ENCODE results near the gene NANOS3.
"Not testable (repeated sequence)": the region's sequence is repeated elsewhere in the genome, so short reads cannot be mapped to it uniquely, and the experiment has no call there.

NANOS3 gene

DNA sequence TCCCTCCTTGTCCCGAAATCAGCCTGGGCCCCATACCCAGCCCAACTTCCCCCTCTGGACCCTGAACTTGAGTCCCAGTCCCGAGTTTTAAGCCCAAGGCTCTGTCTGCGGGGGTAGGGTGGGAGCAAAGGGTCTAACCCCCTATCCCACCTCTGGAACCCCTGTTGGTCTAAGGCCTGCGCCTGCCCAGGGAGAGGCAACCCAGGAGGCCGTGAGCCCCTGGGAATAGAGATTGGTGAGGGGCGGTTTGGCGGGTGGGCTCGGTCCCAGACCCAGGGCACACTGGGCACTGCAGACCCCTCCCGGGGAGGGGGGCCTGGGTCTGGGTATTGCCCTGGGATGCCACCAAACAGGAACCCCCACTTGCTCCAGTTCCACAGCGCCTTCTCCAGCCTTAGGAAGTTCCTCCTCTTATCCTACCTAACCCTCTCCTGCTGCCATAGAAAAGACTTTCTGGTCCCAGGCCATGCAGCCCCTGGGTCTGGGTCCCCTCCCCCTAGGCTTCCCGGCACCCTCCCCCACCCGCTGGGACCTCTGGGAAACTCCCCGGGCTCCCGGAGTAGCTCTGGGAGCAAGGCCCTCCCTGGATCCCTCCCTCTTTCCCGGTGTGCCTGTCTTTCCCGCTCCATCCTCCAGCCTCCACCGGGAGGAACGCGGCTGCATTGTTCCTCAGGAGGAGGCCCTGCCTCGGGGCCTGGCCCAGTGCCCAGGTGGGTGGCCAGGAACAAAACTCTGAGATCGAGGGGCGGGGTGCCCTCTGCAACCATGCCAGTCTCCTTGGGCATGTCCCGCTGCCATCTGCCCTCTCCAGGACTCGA, 33.6 kb upstream of the NANOS3 start:
- DNase-seq (ENCODE audit: low read depth): no peak

- no peak for DNase-seq (ENCODE audit: low read depth)
These were observed 32.8 kb upstream of the NANOS3 start for GRCh38 chr19:13844130-13844631.

GRCh38 chr19:13846557-13847406, 30.2 kb upstream of the NANOS3 start:
- DNase-seq (ENCODE audit: low read depth): peak; percentile 91

GRCh38 chr19:13847407-13848339, 29.3 kb upstream of the NANOS3 start:
- peak; percentile 71 for DNase-seq (ENCODE audit: low read depth)

GRCh38 chr19:13848340-13848677, 28.6 kb upstream of the NANOS3 start:
- DNase-seq (ENCODE audit: low read depth): no peak

- DNase-seq (ENCODE audit: low read depth): no peak
These were observed 27.9 kb upstream of the NANOS3 start for GRCh38 chr19:13848798-13849676.

GRCh38 chr19:13849991-13850909, 26.7 kb upstream of the NANOS3 start:
- no peak for DNase-seq (ENCODE audit: low read depth)

DNA sequence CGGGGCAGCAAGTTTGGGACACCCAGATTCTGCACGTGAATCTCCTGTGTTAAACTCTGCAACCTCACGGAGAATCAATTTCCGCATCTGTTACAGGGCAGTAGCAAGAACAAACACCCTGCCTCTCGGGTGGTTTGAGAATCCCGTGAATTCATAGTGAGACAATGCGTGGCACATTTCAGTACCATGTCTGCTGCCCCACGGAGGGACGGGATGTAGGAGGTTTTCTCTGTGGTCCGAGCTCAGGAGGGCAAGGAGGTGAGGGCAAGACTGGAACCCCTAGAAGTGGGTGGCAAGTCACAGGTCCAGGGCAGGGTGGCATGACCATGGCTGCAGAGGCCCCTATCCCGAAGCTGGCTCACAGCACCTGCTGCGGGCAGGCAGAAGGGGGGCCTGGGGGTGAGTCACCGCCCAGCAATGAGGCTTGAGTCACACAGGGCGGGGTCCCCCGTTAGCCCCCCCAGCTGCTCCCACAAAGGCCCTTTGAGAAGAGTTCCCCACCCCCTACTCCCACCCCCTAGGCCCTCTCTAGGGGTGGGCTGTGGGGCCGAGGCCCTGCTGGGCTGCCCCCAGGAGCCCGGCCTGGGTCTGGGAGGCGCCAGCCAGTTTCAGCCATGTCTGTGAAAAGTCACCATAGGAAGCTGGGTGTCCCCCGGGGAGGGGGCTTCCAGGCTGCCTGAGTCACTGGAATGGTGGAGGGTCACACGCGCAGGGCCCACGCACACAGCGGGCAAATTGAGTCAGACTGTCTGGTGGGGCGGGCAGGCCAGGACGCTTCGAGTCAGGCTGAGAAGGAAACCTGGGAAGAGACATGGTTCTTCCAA, 25.8 kb upstream of the NANOS3 start:
- peak; percentile 63 for DNase-seq (ENCODE audit: low read depth)

GRCh38 chr19:13851734-13852114, 25.2 kb upstream of the NANOS3 start:
- not testable (repeated sequence) for DNase-seq (ENCODE audit: low read depth)

DNA sequence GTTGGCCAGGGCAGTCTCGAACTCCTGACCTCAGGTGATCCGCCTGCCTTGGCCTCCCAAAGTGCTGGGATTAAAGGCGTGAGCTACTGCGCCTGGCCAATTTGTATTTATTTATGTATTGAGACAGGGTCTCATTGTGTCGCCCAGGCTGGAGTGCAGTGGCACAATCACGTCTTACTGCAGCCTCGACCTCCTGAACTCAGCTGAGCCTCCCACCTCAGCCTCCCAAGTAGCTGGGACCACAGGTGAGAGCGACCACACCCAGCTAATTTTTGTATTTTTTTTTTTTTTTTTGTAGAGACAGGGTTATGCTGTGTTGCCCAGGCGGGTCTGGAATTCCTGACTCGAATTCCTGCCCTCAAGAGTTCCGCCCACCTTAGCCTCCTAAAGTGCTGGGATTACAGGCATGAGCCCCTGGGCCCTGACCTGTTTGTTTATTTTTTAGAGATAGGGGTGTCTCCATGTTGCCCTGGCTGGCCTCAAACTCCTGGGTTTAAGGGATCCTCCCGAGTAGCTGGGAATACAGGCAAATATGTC, 24.7 kb upstream of the NANOS3 start:
- DNase-seq (ENCODE audit: low read depth): not testable (repeated sequence)

DNA sequence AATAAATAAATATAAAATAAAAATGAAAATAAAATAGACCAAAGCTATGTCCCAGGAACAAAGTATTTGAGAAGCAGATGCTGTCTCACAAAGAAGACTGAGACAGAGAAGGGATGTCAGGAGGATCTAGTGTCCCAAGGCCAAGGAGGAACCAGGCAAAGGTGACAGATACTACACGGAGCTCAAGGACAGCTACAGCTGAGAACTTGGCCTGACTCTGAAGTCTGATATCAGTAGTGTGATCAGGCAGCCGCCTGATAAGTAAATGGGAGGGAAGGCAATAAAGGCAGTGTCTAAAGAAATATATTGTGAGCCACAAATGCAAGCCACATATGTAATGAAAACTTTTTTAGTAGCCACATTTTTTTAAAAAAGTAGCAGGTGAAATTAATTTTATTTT, 20.4 kb upstream of the NANOS3 start:
- DNase-seq (ENCODE audit: low read depth): no peak

DNA sequence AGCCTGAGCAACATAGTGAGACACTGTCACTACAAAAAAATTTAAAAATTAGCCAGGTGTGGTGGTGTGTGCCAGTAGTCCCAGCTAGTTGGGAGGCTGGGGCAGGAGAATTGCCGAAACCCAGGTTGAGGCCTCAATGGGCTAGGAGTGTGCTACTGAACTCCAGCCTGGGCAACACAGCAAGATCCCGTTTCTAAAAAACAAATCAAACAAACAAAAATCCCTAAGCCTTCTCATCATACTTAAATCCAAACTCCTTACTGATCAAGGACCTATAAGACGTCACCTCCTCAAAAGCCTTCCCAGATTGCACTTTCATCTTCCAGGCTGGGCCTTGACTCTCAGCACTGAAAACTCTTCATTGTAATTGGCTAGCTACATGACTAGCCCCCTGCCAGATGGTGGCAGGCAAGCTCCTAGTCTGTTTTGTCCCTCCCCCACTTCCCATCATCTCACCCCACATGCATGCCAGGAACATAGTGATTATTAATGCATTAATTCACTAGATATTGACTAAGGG, 17.5 kb upstream of the NANOS3 start:
- no peak for DNase-seq (ENCODE audit: low read depth)

DNA sequence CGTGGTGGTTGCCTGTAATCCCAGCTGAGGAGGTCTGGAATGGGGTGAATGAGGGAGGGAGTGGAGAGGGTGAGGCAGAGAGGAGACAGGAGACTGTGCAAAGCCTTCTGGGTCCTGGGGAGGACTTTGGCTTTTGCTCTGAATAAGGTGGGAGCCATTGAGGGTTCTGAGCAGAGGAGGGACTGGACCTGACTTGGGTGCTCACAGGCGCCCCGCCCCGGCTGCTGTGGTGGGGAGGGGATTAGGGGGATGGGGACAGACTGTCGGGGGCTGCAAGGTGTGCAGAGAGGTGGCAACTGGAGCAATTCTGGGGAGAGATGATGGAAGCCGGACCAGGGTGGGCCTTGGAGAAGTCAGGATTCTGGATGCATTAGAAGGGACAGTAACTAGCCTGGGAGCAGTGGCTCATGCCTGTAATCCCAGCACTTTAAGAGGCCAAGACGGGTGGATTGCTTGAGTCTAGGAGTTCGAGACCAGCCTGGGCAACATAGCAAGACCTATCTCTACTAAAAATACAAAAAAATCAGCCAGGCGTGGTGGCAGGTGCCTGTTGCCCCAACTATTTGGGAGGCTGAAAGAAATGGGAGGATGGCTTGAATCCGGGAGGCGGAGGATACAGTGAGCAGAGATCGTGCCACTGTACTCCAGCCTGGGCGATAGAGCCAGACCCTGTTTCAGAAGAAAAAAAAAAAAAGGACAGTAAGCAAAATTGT, 16.1 kb upstream of the NANOS3 start:
- DNase-seq (ENCODE audit: low read depth): no peak

GRCh38 chr19:13861392-13861713, 15.6 kb upstream of the NANOS3 start:
- no peak for DNase-seq (ENCODE audit: low read depth)

DNA sequence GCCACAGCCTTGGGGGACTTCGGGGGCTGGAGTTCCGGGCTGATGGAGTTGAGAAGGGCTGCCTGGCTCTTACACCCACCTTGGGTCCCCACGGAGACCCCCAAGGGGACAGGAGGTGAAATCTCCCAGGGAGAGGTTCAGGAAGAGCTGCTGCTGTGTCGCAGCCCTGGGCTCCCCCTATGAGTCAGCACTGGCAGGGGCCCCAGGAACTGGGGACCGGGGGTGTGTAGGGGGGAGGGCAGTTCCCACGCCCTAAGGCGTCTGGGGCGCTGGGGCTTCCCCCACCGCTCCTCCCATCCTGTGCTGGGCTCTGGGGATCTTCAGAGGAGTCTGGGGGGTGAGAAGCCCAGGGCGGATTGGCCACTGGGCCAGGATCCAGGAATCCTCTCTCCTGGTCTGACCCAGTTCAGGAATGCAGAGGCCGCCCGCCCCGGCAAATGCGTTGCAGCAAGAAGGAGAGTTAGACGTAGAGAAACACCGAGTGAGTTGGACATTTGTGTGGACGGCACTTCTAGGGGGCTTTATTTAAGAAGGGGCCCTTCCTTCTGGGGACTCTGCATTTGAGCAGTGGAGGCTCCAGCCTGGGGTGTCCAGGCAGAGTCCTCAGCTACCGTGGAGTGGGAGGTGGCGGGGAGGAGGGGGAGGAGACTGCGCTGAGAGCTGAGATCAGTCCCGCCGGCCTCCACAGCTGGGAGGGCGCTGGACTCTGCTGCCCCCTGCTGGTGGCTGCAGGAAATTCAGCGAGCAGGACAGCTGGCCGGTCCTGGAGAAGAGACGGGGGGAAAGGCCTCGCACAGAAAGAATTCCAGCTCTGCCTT, 15.0 kb upstream of the NANOS3 start:
- peak; percentile 82 for DNase-seq (ENCODE audit: low read depth)

DNA sequence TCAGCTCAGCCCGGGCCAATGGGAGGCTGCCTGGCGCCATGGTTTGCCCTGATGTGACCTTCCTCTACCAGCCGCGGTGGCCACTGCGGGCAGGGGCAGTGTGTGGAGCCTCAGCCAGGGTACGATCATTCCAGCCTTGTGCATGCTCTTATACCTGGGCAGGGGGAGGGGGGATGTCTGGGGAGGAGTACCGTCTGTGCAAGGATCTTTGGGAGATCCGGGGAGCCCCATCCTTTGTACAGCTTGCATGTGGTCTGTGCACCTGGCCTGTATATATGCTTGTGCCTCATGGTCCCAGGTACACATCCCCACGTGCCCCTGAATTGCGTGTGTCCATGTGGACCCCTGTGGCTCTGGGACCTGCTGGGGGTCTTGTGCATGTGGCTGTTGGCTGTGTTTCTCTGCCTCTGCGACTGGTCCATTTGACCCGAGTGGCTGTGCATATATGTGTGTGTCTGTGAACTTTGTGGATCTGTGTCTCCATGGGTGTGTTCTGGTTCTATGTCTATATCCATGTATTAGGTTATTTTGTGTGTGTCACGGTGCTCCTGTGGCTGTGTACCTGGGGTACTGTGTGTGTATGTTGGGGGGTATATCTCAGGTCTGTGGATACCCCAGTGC, 12.8 kb upstream of the NANOS3 start:
- no peak for DNase-seq (ENCODE audit: low read depth)

Measured in stimulated activated CD8-positive, alpha-beta memory T cell treated with anti-CD3 and anti-CD28 coated beads, Interleukin-12 subunit alpha, Interleukin-12 subunit beta, amount 100 ng/mL, for 1 hour (primary cell).